Endothelial cell of umbilical vein (primary cell): Measurements from ENCODE around the gene OR4N2.

ENCODE experiments used
- TF ChIP-seq, protein P1 (sequence below): IDR thresholded peaks from 2 replicates; pipeline ENCODE4 v1.6.1; 2011; ENCODE audit not compliant: insufficient read depth, insufficient read length
- TF ChIP-seq, protein P2 (sequence below), 2 donors: IDR thresholded peaks; 1 replicate in 1 of 2; 2 replicates in 1 of 2; pipeline ENCODE4 v1.5.1; 2011; ENCODE audit warnings: low read length in 2 of 2, mild to moderate bottlenecking in 2 of 2, moderate library complexity in 2 of 2, control low read depth in 1 of 2, inconsistent platforms in 1 of 2, low read depth in 1 of 2; ENCODE audit not compliant: insufficient read depth in 1 of 2; ENCODE audit errors: extremely low read depth in 1 of 2

DNA sequence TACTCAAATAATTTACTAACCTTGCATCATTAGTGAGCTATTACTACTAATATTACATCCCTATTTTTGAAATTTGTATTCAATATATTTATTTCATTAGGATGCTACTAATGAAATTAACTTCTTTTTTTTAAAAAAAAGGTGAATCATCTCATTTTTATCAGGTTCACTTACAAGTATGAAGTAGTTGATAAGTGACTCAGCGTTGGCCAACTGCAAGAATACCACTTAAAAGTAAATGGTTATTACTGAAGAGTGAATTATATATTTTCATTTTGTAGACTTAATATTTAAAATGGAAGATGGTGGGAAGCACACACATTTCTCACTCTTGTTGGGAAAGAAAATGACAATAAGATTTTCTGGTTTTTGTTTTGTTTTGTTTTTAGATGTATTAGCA is 19.6 kb downstream of the OR4N2 start:
- TF ChIP-seq, protein P1, sequence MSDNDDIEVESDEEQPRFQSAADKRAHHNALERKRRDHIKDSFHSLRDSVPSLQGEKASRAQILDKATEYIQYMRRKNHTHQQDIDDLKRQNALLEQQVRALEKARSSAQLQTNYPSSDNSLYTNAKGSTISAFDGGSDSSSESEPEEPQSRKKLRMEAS: no peak
- TF ChIP-seq, protein P2, sequence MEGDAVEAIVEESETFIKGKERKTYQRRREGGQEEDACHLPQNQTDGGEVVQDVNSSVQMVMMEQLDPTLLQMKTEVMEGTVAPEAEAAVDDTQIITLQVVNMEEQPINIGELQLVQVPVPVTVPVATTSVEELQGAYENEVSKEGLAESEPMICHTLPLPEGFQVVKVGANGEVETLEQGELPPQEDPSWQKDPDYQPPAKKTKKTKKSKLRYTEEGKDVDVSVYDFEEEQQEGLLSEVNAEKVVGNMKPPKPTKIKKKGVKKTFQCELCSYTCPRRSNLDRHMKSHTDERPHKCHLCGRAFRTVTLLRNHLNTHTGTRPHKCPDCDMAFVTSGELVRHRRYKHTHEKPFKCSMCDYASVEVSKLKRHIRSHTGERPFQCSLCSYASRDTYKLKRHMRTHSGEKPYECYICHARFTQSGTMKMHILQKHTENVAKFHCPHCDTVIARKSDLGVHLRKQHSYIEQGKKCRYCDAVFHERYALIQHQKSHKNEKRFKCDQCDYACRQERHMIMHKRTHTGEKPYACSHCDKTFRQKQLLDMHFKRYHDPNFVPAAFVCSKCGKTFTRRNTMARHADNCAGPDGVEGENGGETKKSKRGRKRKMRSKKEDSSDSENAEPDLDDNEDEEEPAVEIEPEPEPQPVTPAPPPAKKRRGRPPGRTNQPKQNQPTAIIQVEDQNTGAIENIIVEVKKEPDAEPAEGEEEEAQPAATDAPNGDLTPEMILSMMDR (IDR thresholded peaks at IDR 0.05; ENCODE audit: extremely low read depth in 1 of 2, insufficient read depth in 1 of 2, low read depth in 1 of 2, low read length in 2 of 2): no peak
